Neural cell (in vitro differentiated cells): ENCODE measurements around the gene COBL. TPM values are rescaled to one million over a fixed set of nuclear protein-coding genes. Genes with fewer than 3 reads are reported as not detected.

Experiments
- H2AFZ ChIP-seq: fragments of 200-600, 300-800 bp; sonication (generic), shearing (Covaris generic); 2 replicates; pipeline ENCODE4 v1.6.0; 2014; ENCODE audit warnings: low read depth, mild to moderate bottlenecking, antibody characterized with exemption, low read length, moderate library complexity
- H3F3A ChIP-seq: fragments of 200-600 bp; shearing (Covaris generic); 2 replicates; pipeline ENCODE4 v1.6.1; 2016; ENCODE audit warnings: mild to moderate bottlenecking, moderate library complexity, mixed read lengths, antibody characterized with exemption, low read length; ENCODE audit not compliant: insufficient read depth, poor library complexity, severe bottlenecking
- H3K27ac ChIP-seq: fragments of 200-600, 300-800 bp; sonication (generic), shearing (Covaris generic); 2 replicates; pipeline ENCODE4 v1.5.1; 2014; ENCODE audit warnings: mild to moderate bottlenecking, low read length, moderate library complexity
- H3K27me3 ChIP-seq: fragments of 300-800, 200-600 bp; sonication (generic), shearing (Covaris generic); 2 replicates; pipeline ENCODE4 v1.6.0; 2014; ENCODE audit warnings: mild to moderate bottlenecking, low read depth, low read length, moderate library complexity; ENCODE audit not compliant: insufficient read depth
- H3K36me3 ChIP-seq: fragments of 300-800, 200-600 bp; sonication (generic), shearing (Covaris generic); 2 replicates; pipeline ENCODE4 v1.5.1; 2014; ENCODE audit warnings: mild to moderate bottlenecking, antibody characterized with exemption, low read length, moderate library complexity; ENCODE audit not compliant: insufficient read depth
- H3K4me2 ChIP-seq: fragments of 300-800, 200-600 bp; sonication (generic), shearing (Covaris generic); 2 replicates; pipeline ENCODE4 v1.6.0; 2014; ENCODE audit warnings: mild to moderate bottlenecking, low read length
- H3K4me3 ChIP-seq: fragments of 300-800, 200-600 bp; sonication (generic), shearing (Covaris generic); 2 replicates; pipeline ENCODE4 v1.5.1; 2014; ENCODE audit warnings: mild to moderate bottlenecking, low read length, moderate library complexity
- H3K79me2 ChIP-seq: fragments of 200-600 bp; shearing (Covaris generic); replicated peaks from 2 replicates; pipeline ENCODE4 v1.6.0; 2014; ENCODE audit warnings: mild to moderate bottlenecking, low read length, moderate library complexity; ENCODE audit not compliant: insufficient read depth
- H3K9ac ChIP-seq: fragments of 300-800, 200-600 bp; sonication (generic), shearing (Covaris generic); 2 replicates; pipeline ENCODE4 v1.6.1; 2016; ENCODE audit warnings: mild to moderate bottlenecking, low read length, mixed read lengths
- H3K9me2 ChIP-seq: fragments of 200-600 bp; shearing (Covaris generic); 2 replicates; pipeline ENCODE4 v1.6.1; 2016; ENCODE audit warnings: mild to moderate bottlenecking, low read length, mixed read lengths; ENCODE audit not compliant: insufficient read depth
- H3K9me3 ChIP-seq: fragments of 200-600, 300-800 bp; sonication (generic), shearing (Covaris generic); 2 replicates; pipeline ENCODE4 v1.6.1; 2016; ENCODE audit warnings: mild to moderate bottlenecking, mixed run types, low read length, moderate library complexity, mixed read lengths
- H4K20me1 ChIP-seq: fragments of 200-600 bp; shearing (Covaris generic); 2 replicates; pipeline ENCODE4 v1.6.1; 2016; ENCODE audit warnings: mild to moderate bottlenecking, mixed run types; ENCODE audit not compliant: insufficient read depth
- CTCF ChIP-seq: fragments of 450-650 bp; IDR thresholded peaks from 2 replicates; pipeline ENCODE4 v1.5.1; 2014; ENCODE audit warnings: antibody characterized with exemption, mild to moderate bottlenecking, moderate library complexity; ENCODE audit not compliant: poor library complexity, severe bottlenecking
- EP300 ChIP-seq: fragments of 450-650 bp; conservative IDR thresholded peaks from 2 replicates; pipeline ENCODE4 v1.6.1; 2014; ENCODE audit warnings: antibody characterized with exemption, mild to moderate bottlenecking, moderate library complexity; ENCODE audit not compliant: poor library complexity, severe bottlenecking
- EZH2 ChIP-seq: fragments of 200-600, 300-800 bp; shearing (Covaris generic), sonication (generic); IDR thresholded peaks from 2 replicates; pipeline ENCODE4 v1.6.1; 2014; ENCODE audit warnings: antibody characterized with exemption, low read length, borderline replicate concordance, mild to moderate bottlenecking; ENCODE audit not compliant: insufficient read depth, poor library complexity, severe bottlenecking
- MXI1 ChIP-seq: fragments of 450-650 bp; conservative IDR thresholded peaks from 2 replicates; pipeline ENCODE4 v1.6.1; 2014; ENCODE audit warnings: antibody characterized with exemption, mild to moderate bottlenecking; ENCODE audit not compliant: poor library complexity, severe bottlenecking
- POLR2AphosphoS5 ChIP-seq: IDR thresholded peaks from 2 replicates; pipeline ENCODE4 v1.6.1; 2012
- RAD21 ChIP-seq: fragments of 450-650 bp; conservative IDR thresholded peaks from 2 replicates; pipeline ENCODE4 v1.6.1; 2014; ENCODE audit warnings: antibody characterized with exemption, mild to moderate bottlenecking, moderate library complexity
- SMC3 ChIP-seq: fragments of 450-650 bp; conservative IDR thresholded peaks from 2 replicates; pipeline ENCODE4 v1.6.1; 2014; ENCODE audit warnings: antibody characterized with exemption, mild to moderate bottlenecking, moderate library complexity; ENCODE audit not compliant: poor library complexity
- TAF1 ChIP-seq: IDR thresholded peaks from 2 replicates; pipeline ENCODE4 v1.6.1; 2012; ENCODE audit warnings: low read depth
- polyA plus RNA-seq: library from polyadenylated mRNA; depleted of rRNA; stranded (reverse); fragments of >200 nt; gene quantifications from 2 replicates; pipeline ENCODE4 v1.2.3, GENCODE V29; 2014
- TF ChIP-seq, protein P1 (sequence below): IDR thresholded peaks from 2 replicates; pipeline ENCODE4 v1.6.1; 2012; ENCODE audit warnings: borderline replicate concordance

The COBL gene
- polyA plus RNA-seq, 1 donor from 2014 or later = 0.12 TPM

GRCh38 chr7:51078653-51079052 lies 238.0 kb downstream of the COBL start:
- H3K9me3 ChIP-seq = no peaks in the 10 kb centered on the region
- no peaks in the 10 kb centered on the region for H3F3A ChIP-seq
- no peaks in the 10 kb centered on the region for H4K20me1 ChIP-seq
- H3K9ac ChIP-seq = no peak overlapping the region
- no peak overlapping the region for H2AFZ ChIP-seq
- no peaks in the 10 kb centered on the region for H3K27me3 ChIP-seq
- H3K79me2 ChIP-seq = no peaks in the 10 kb centered on the region
- H3K4me3 ChIP-seq = no peak overlapping the region
- H3K27ac ChIP-seq = no peak overlapping the region
- TF ChIP-seq POLR2AphosphoS5 (no peak), MXI1 (no peak), CTCF (no peak), EZH2 (no peak), TAF1 (no peak), SMC3 (no peak), EP300 (no peak), RAD21 (no peak)
- TF ChIP-seq, protein P1, sequence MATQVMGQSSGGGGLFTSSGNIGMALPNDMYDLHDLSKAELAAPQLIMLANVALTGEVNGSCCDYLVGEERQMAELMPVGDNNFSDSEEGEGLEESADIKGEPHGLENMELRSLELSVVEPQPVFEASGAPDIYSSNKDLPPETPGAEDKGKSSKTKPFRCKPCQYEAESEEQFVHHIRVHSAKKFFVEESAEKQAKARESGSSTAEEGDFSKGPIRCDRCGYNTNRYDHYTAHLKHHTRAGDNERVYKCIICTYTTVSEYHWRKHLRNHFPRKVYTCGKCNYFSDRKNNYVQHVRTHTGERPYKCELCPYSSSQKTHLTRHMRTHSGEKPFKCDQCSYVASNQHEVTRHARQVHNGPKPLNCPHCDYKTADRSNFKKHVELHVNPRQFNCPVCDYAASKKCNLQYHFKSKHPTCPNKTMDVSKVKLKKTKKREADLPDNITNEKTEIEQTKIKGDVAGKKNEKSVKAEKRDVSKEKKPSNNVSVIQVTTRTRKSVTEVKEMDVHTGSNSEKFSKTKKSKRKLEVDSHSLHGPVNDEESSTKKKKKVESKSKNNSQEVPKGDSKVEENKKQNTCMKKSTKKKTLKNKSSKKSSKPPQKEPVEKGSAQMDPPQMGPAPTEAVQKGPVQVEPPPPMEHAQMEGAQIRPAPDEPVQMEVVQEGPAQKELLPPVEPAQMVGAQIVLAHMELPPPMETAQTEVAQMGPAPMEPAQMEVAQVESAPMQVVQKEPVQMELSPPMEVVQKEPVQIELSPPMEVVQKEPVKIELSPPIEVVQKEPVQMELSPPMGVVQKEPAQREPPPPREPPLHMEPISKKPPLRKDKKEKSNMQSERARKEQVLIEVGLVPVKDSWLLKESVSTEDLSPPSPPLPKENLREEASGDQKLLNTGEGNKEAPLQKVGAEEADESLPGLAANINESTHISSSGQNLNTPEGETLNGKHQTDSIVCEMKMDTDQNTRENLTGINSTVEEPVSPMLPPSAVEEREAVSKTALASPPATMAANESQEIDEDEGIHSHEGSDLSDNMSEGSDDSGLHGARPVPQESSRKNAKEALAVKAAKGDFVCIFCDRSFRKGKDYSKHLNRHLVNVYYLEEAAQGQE = no peak
- no peaks in the 10 kb centered on the region for H3K9me2 ChIP-seq
- no peak overlapping the region for H3K4me2 ChIP-seq
- no peaks in the 10 kb centered on the region for H3K36me3 ChIP-seq

DNA sequence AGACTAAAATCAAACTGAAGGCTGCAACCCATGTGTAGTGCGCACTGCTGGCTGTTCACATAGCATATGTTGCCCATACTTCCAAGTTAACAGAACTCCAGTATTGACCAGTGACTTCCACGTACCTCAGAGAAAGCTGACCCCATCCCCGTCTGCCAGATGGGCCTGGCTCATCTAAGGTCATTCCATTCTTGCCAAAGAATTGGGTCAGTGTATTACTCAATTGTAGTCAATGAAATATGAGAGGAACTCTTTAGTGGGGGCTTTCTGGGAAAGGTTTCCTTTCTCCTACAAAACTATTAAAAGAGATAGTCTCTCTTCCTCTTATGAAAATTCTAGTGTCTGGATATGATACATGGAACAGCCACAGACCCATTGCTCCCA lies 238.6 kb downstream of the COBL start:
- Histone ChIP-seq H3F3A (no peaks in the 10 kb centered on the region), H3K4me3 (no peak overlapping the region), H3K9me3 (no peaks in the 10 kb centered on the region), H3K9ac (no peak overlapping the region), H3K36me3 (no peaks in the 10 kb centered on the region), H2AFZ (no peak overlapping the region), H3K4me2 (no peak overlapping the region), H4K20me1 (no peaks in the 10 kb centered on the region), H3K27me3 (no peaks in the 10 kb centered on the region), H3K27ac (no peak overlapping the region), H3K9me2 (no peaks in the 10 kb centered on the region), H3K79me2 (no peaks in the 10 kb centered on the region)
- TF ChIP-seq CTCF (no peak), TAF1 (no peak), EP300 (no peak), MXI1 (no peak), EZH2 (no peak), SMC3 (no peak), RAD21 (no peak), POLR2AphosphoS5 (no peak)
- TF ChIP-seq, protein P1 = no peak
